Lower lobe of right lung (tissue), 2 donors: Measurements from ENCODE around the gene CUEDC1. TPM values are rescaled to one million over a fixed set of nuclear protein-coding genes. Genes with fewer than 3 reads are reported as not detected.
A peak's percentile ranks its signal among the peaks of the same experiment; 100 is the strongest.

Source experiments
- ATAC-seq, 2 donors: fragments of 200-7000 bp; cut with Tn5 transposase; one replicate each; pipeline ENCODE4 v1.9.1; 2020 to 2022; ENCODE audit warnings: mild to moderate bottlenecking in 2 of 2, moderate library complexity in 2 of 2
- DNase-seq: peaks from one replicate; pipeline ENCODE4 v3.0.0-alpha.2; 2020
- H3K27ac ChIP-seq: fragments of 200-600 bp; one replicate; pipeline ENCODE4 v1.8.0; 2022
- H3K27me3 ChIP-seq: fragments of 200-600 bp; one replicate; pipeline ENCODE4 v1.8.0; 2022; ENCODE audit warnings: low read depth
- H3K36me3 ChIP-seq: fragments of 200-600 bp; one replicate; pipeline ENCODE4 v1.8.0; 2022; ENCODE audit warnings: mild to moderate bottlenecking
- H3K4me1 ChIP-seq: fragments of 200-600 bp; one replicate; pipeline ENCODE4 v1.8.0; 2022
- H3K4me3 ChIP-seq: fragments of 200-600 bp; one replicate; pipeline ENCODE4 v1.8.0; 2022; ENCODE audit warnings: mild to moderate bottlenecking
- H3K9me3 ChIP-seq: fragments of 200-600 bp; one replicate; pipeline ENCODE4 v1.8.0; 2022
- CTCF ChIP-seq: fragments of 200-600 bp; IDR thresholded peaks from one replicate; pipeline ENCODE4 v1.8.0; 2022; ENCODE audit warnings: antibody characterized with exemption, mild to moderate bottlenecking
- intact Hi-C: fragments of 100-400 bp; cut with DNase I; formaldehyde crosslinking; loops from one replicate; pipeline ENCODE4 v1.11.0; 2022
- total RNA-seq: library from RNA; stranded (reverse); fragmentation: NEBNext Ultra II Directional; extraction: Animal tissue kit (Norgen Biotek cat#: 25700); gene quantifications from one replicate; pipeline ENCODE4 v1.2.1, GENCODE V29; 2021
- donor health status: DM: no; HTN: yes; CAD: no; lungs with severe emphysema.

Gene CUEDC1
- total RNA-seq, 1 donor from 2014 or later: 42.8 TPM

- no peak overlapping the region for H3K4me3 ChIP-seq
- H3K27me3 ChIP-seq: no peaks in the 10 kb centered on the region
- H3K27ac ChIP-seq: peak overlapping the region; percentile 42
- H3K9me3 ChIP-seq: no peaks in the 10 kb centered on the region
- intact Hi-C loops: loop anchor here (10.0 kb wide), 2 partner anchors 101 to 141 kb away; partner anchors contain the start of gene MRPS23
- peak; percentile 62 for TF ChIP-seq CTCF
- peaks cover 39% of the 10 kb centered on the region for H3K4me1 ChIP-seq
- DNase-seq: no peak
- peak; percentile 91 to 92 for ATAC-seq
- peaks cover 23% of the 10 kb centered on the region for H3K36me3 ChIP-seq
These were observed 40.1 kb upstream of the CUEDC1 start for GRCh38 chr17:57995076-57995956.

GRCh38 chr17:57994436-57994835, 39.2 kb upstream of the CUEDC1 start:
- Histone ChIP-seq H3K4me1 (peaks cover 31% of the 10 kb centered on the region), H3K4me3 (no peak overlapping the region), H3K9me3 (no peaks in the 10 kb centered on the region), H3K36me3 (peaks cover 20% of the 10 kb centered on the region), H3K27me3 (no peaks in the 10 kb centered on the region), H3K27ac (no peak overlapping the region)
- no peak for TF ChIP-seq CTCF
- intact Hi-C loops: loop anchor here (10.0 kb wide), 2 partner anchors 100 to 140 kb away; partner anchors contain the start of gene MRPS23
- no peak for ATAC-seq
- no peak for DNase-seq

GRCh38 chr17:57993471-57994365, 38.5 kb upstream of the CUEDC1 start:
- no peaks in the 10 kb centered on the region for H3K9me3 ChIP-seq
- no peak for TF ChIP-seq CTCF
- H3K27me3 ChIP-seq: no peaks in the 10 kb centered on the region
- DNase-seq (no peak), ATAC-seq (peak in 1 of 2 donors; percentile 44)
- H3K36me3 ChIP-seq: peaks cover 14% of the 10 kb centered on the region
- H3K27ac ChIP-seq: no peak overlapping the region
- H3K4me3 ChIP-seq: no peak overlapping the region
- peaks cover 36% of the 10 kb centered on the region for H3K4me1 ChIP-seq
- intact Hi-C loops: loop anchor here (10.0 kb wide), 2 partner anchors 99 to 139 kb away; partner anchors contain the start of gene MRPS23

- intact Hi-C loops: loop anchor here (10.0 kb wide), 2 partner anchors 97 to 137 kb away; partner anchors contain the start of gene MRPS23
- no peak for DNase-seq
These were observed 36.3 kb upstream of the CUEDC1 start for GRCh38 chr17:57991537-57991936.

More at GRCh38 chr17:57991537-57991936, 36.3 kb upstream of the CUEDC1 start:
- no peaks in the 10 kb centered on the region for H3K36me3 ChIP-seq
- H3K9me3 ChIP-seq: no peaks in the 10 kb centered on the region
- no peak overlapping the region for H3K4me3 ChIP-seq
- no peak overlapping the region for H3K27ac ChIP-seq
- TF ChIP-seq CTCF: no peak
- no peaks in the 10 kb centered on the region for H3K27me3 ChIP-seq
- H3K4me1 ChIP-seq: peaks cover 40% of the 10 kb centered on the region
- ATAC-seq: no peak
